Nephron progenitor cell (in vitro differentiated cells): ENCODE results near the gene FKBP7.

ENCODE experiments used
- DNase-seq: peaks from one replicate; pipeline ENCODE4 v3.0.0; 2021
- H3K27ac Mint-ChIP-seq: 2 replicates; pipeline ENCODE4 v1.8.0; 2021; ENCODE audit warnings: mild to moderate bottlenecking, moderate library complexity, mixed read lengths
- H3K27me3 Mint-ChIP-seq: 2 replicates; pipeline ENCODE4 v1.8.0; 2021; ENCODE audit warnings: mild to moderate bottlenecking, low read depth, mixed read lengths; ENCODE audit not compliant: poor library complexity
- H3K36me3 Mint-ChIP-seq: 2 replicates; pipeline ENCODE4 v1.8.0; 2021; ENCODE audit warnings: low read depth, mixed read lengths
- H3K4me1 Mint-ChIP-seq: 2 replicates; pipeline ENCODE4 v1.8.0; 2021; ENCODE audit warnings: mixed read lengths
- H3K4me3 Mint-ChIP-seq: 2 replicates; pipeline ENCODE4 v1.8.0; 2021; ENCODE audit warnings: mild to moderate bottlenecking, moderate library complexity, mixed read lengths
- H3K9me3 Mint-ChIP-seq: 2 replicates; pipeline ENCODE4 v1.8.0; 2021; ENCODE audit warnings: mild to moderate bottlenecking, moderate library complexity, mixed read lengths
- TF ChIP-seq, protein P1 (sequence below): fragments of 200-600 bp; sonication (generic); IDR thresholded peaks from 2 replicates; pipeline ENCODE4 v1.5.0; 2021; ENCODE audit warnings: antibody characterized with exemption

The FKBP7 gene

GRCh38 chr2:178414266-178415247 is 63.8 kb downstream of the FKBP7 start:
- peak; percentile 88 for DNase-seq
- H3K27ac Mint-ChIP-seq: peak overlapping the region; percentile 99
- H3K36me3 Mint-ChIP-seq: peaks cover 10% of the 10 kb centered on the region

More at GRCh38 chr2:178414266-178415247, 63.8 kb downstream of the FKBP7 start:
- no peaks in the 10 kb centered on the region for H3K27me3 Mint-ChIP-seq
- H3K9me3 Mint-ChIP-seq: no peaks in the 10 kb centered on the region
- peak overlapping the region; percentile 94 for H3K4me3 Mint-ChIP-seq
- TF ChIP-seq, protein P1, sequence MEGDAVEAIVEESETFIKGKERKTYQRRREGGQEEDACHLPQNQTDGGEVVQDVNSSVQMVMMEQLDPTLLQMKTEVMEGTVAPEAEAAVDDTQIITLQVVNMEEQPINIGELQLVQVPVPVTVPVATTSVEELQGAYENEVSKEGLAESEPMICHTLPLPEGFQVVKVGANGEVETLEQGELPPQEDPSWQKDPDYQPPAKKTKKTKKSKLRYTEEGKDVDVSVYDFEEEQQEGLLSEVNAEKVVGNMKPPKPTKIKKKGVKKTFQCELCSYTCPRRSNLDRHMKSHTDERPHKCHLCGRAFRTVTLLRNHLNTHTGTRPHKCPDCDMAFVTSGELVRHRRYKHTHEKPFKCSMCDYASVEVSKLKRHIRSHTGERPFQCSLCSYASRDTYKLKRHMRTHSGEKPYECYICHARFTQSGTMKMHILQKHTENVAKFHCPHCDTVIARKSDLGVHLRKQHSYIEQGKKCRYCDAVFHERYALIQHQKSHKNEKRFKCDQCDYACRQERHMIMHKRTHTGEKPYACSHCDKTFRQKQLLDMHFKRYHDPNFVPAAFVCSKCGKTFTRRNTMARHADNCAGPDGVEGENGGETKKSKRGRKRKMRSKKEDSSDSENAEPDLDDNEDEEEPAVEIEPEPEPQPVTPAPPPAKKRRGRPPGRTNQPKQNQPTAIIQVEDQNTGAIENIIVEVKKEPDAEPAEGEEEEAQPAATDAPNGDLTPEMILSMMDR: peak; percentile 91
- H3K4me1 Mint-ChIP-seq: peaks cover 40% of the 10 kb centered on the region
